ENCODE measurements around the gene SLC26A2. TPM values are rescaled to one million over a fixed set of nuclear protein-coding genes. Genes with fewer than 3 reads are reported as not detected.
A peak's percentile ranks its signal among the peaks of the same experiment; 100 is the strongest.
"Not testable (repeated sequence)": the region's sequence is repeated elsewhere in the genome, so short reads cannot be mapped to it uniquely, and the experiment has no call there.

SLC26A2 gene
- total RNA-seq, 2 donors from 2014 or later, result 19.4 to 31.0 TPM

- intact Hi-C loops (cut with DNase I), result no loop called here
- H3K27ac ChIP-seq, result peak overlapping the region; percentile 45 to 77
- no peak for DNase-seq (ENCODE audit: low spot score)
These were observed 20.4 kb upstream of the SLC26A2 start for GRCh38 chr5:149940077-149940574.

GRCh38 chr5:149940941-149941644 is 19.5 kb upstream of the SLC26A2 start:
- Histone ChIP-seq H3K4me1 (replicated peaks) (peaks cover 39% of the 10 kb centered on the region), H3K4me3 (no peak overlapping the region), H3K36me3 (no peaks in the 10 kb centered on the region), H3K27ac (peak overlapping the region; percentile 49 to 77), H3K27me3 (replicated peaks; ENCODE audit: insufficient read depth) (no peaks in the 10 kb centered on the region), H3K9me3 (no peaks in the 10 kb centered on the region)
- intact Hi-C loops (cut with DNase I), result no loop called here
- DNase-seq (ENCODE audit: low spot score), result peak; percentile 65
- TF ChIP-seq POLR2A (IDR thresholded peaks at IDR 0.05), result no peak
- TF ChIP-seq CTCF (IDR thresholded peaks at IDR 0.05), result no peak
- TF ChIP-seq POLR2AphosphoS5 (IDR thresholded peaks at IDR 0.05), result peak; percentile 83
- 74% methylated on average over 5 of the region's 5 CpGs for WGBS

More at GRCh38 chr5:149940077-149940574, 20.4 kb upstream of the SLC26A2 start:
- Histone ChIP-seq H3K4me1 (replicated peaks) (peaks cover 41% of the 10 kb centered on the region), H3K36me3 (no peaks in the 10 kb centered on the region), H3K27me3 (replicated peaks; ENCODE audit: insufficient read depth) (no peaks in the 10 kb centered on the region), H3K4me3 (no peak overlapping the region), H3K9me3 (no peaks in the 10 kb centered on the region)
- WGBS, result 71% methylated on average over 9 of the region's 9 CpGs
- TF ChIP-seq CTCF (IDR thresholded peaks at IDR 0.05) (no peak), POLR2A (IDR thresholded peaks at IDR 0.05) (no peak), POLR2AphosphoS5 (IDR thresholded peaks at IDR 0.05) (no peak)

- 91% methylated on average over 4 of the region's 4 CpGs for WGBS
- H3K4me1 ChIP-seq (replicated peaks), result peaks cover 33% of the 10 kb centered on the region
- no peak for DNase-seq (ENCODE audit: low spot score)
- H3K9me3 ChIP-seq, result no peaks in the 10 kb centered on the region
- H3K4me3 ChIP-seq, result no peak overlapping the region
- peak overlapping the region; percentile 49 to 77 for H3K27ac ChIP-seq
- H3K36me3 ChIP-seq, result no peaks in the 10 kb centered on the region
- H3K27me3 ChIP-seq (replicated peaks; ENCODE audit: insufficient read depth), result no peaks in the 10 kb centered on the region
- TF ChIP-seq CTCF (IDR thresholded peaks at IDR 0.05) (no peak), POLR2A (IDR thresholded peaks at IDR 0.05) (no peak), POLR2AphosphoS5 (IDR thresholded peaks at IDR 0.05) (no peak)
- intact Hi-C loops (cut with DNase I), result no loop called here
These were observed 18.8 kb upstream of the SLC26A2 start for GRCh38 chr5:149941795-149942194.

- no peaks in the 10 kb centered on the region for H3K9me3 ChIP-seq
- H3K4me1 ChIP-seq (replicated peaks), result peaks cover 33% of the 10 kb centered on the region
- H3K27ac ChIP-seq, result peak overlapping the region; percentile 49 to 77
- DNase-seq (ENCODE audit: low spot score), result no peak
- H3K36me3 ChIP-seq, result no peaks in the 10 kb centered on the region
- intact Hi-C loops (cut with DNase I), result no loop called here
- H3K27me3 ChIP-seq (replicated peaks; ENCODE audit: insufficient read depth), result no peaks in the 10 kb centered on the region
- no peak for TF ChIP-seq POLR2A (IDR thresholded peaks at IDR 0.05)
- no peak for TF ChIP-seq POLR2AphosphoS5 (IDR thresholded peaks at IDR 0.05)
- no peak for TF ChIP-seq CTCF (IDR thresholded peaks at IDR 0.05)
- WGBS, result 90% methylated on average over 2 of the region's 2 CpGs
- H3K4me3 ChIP-seq, result no peak overlapping the region
These were observed 18.4 kb upstream of the SLC26A2 start for GRCh38 chr5:149942199-149942598.

GRCh38 chr5:149942741-149943169 is 17.8 kb upstream of the SLC26A2 start:
- peaks cover 31% of the 10 kb centered on the region for H3K4me1 ChIP-seq (replicated peaks)
- WGBS, result 23% methylated on average over 4 of the region's 4 CpGs
- H3K36me3 ChIP-seq; H3K4me3 ChIP-seq; H3K27me3 ChIP-seq (replicated peaks; ENCODE audit: insufficient read depth); intact Hi-C loops (cut with DNase I); H3K9me3 ChIP-seq; DNase-seq (ENCODE audit: low spot score): not testable (repeated sequence)
- peak overlapping the region; percentile 49 to 77 for H3K27ac ChIP-seq
